Stimulated activated CD8-positive, alpha-beta memory T cell treated with anti-CD3 and anti-CD28 coated beads, Interleukin-15, amount 100 ng/mL, for 4 hours (primary cell): ENCODE measurements around the gene SLFN11.
"Not testable (repeated sequence)": the region's sequence is repeated elsewhere in the genome, so short reads cannot be mapped to it uniquely, and the experiment has no call there.

ENCODE experiments used
- DNase-seq, 2 donors: peaks; one replicate each; pipeline ENCODE4 v3.0.0-alpha.2; 2020; ENCODE audit warnings: low read depth in 2 of 2

The SLFN11 gene, protein sequence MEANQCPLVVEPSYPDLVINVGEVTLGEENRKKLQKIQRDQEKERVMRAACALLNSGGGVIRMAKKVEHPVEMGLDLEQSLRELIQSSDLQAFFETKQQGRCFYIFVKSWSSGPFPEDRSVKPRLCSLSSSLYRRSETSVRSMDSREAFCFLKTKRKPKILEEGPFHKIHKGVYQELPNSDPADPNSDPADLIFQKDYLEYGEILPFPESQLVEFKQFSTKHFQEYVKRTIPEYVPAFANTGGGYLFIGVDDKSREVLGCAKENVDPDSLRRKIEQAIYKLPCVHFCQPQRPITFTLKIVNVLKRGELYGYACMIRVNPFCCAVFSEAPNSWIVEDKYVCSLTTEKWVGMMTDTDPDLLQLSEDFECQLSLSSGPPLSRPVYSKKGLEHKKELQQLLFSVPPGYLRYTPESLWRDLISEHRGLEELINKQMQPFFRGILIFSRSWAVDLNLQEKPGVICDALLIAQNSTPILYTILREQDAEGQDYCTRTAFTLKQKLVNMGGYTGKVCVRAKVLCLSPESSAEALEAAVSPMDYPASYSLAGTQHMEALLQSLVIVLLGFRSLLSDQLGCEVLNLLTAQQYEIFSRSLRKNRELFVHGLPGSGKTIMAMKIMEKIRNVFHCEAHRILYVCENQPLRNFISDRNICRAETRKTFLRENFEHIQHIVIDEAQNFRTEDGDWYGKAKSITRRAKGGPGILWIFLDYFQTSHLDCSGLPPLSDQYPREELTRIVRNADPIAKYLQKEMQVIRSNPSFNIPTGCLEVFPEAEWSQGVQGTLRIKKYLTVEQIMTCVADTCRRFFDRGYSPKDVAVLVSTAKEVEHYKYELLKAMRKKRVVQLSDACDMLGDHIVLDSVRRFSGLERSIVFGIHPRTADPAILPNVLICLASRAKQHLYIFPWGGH

DNA sequence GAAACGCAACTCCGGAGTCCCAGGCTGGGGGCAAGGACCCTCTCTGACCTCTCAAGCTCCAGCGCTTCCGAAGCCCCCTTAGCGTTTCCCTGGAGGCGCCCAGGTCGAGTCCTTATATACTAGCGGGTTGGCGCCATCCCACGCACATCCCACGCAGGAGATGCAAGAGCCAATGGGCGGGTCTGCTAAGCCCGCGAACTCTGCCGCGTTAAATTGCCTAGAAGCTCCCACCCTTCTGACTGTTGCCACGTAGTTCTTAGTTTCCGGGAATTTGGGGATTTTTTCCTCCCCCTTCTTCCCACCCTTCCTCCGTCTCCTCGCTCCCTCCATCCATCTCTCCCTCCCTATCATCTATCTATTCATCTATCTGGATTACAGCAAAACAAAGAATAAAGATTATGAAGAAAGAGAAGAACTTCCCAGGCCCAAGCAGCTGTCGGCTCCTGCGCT is at the start of gene SLFN11:
TSS of gene SLFN11 (minus strand) at position 88 of the 450 bp plus-strand sequence. CDS start 9,814 bp downstream, outside the sequence.
- peak; percentile 76 to 85 for DNase-seq

DNA sequence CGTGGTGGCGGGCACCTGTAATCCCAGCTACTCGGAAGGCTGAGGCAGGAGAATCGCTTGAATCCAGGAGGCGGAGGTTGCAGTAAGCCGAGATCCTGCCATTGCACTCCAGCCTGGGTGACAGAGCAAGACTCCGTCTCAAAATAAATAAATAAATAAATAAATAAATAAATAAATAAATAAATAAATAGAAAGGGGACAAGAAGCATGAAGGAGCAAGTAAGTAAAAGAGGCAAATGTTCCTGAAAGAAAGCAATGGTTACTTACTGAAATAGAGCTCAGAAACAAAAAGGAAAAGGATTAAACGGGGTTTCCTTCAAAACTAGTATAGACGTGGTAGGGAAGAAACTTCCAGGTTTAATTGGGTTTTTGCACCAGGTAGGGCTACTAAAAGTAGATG is 47.6 kb upstream of the SLFN11 start:
- not testable (repeated sequence) for DNase-seq

DNA sequence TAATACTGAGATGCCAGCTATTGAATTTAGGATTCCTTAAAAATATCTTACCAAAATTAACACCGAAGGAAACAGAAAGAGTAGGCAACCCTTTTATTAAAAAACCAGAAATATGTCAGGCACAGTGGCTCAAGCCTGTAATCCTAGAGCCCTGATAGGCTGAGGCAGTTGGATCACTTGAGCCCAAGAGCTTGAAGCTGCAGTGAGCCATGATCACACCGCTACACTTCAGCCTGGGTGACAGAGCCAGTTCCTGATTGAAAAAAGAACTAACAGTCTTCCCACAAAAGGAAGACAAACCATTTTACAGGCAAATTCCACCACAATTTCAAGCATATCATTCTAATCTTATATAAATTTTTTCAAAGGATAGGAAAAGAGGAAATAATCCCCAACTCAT is 43.2 kb upstream of the SLFN11 start:
- no peak for DNase-seq

DNA sequence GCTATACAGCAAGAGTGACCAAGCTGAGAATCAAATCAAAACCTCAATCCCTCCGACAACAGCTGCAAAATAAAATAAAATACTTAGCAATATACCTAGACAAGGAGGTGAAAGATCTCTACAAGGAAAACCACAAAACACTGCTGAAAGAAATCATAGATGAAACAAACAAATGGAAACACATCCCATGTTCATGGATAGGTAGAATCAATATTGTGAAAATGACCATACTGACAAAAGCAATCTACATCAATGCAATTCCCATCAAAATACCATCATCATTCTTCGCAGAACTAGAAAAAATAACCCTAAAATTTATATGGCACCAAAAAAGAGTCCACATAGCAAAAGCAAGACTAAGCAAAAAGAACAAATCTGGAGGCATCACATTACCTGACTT is 41.3 kb upstream of the SLFN11 start:
- DNase-seq, result not testable (repeated sequence)

DNA sequence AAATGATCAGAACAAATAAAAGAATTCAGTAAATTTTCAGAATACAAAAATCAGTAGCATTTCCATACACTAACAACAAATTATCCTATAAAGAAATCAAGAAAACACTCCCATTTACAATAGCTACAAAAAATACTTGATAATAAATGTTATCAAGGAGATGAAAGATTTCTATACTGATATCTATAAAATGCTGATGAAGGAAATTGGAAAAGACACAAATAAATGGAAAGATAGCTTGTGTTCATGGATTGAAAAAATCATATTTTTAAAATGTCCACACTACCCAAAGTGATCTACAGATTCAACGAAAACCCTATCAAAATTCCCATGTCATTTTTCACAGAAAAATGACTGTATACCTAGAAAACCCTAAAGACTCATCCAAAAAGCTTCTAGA is 40.8 kb upstream of the SLFN11 start:
- DNase-seq, result no peak

DNA sequence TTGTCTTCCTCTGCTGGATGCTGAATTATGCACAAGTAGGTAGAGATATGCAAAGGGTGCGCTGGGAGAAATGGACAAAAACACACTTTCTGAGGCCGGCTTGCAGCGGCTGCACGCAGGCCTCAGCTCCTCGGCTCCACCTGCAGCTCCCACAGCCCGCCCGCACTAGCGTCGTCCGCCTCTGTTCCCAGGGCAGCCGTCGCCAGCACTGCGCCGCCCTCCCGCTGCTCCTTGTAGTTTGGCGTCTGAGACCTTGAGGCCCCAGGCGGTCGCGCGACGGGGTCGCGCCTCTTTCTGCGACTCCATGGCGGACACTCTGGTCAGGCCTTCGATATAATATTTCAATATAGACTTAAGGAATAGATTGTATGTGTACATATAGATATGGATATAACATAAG is 34.1 kb upstream of the SLFN11 start:
- no peak for DNase-seq

DNA sequence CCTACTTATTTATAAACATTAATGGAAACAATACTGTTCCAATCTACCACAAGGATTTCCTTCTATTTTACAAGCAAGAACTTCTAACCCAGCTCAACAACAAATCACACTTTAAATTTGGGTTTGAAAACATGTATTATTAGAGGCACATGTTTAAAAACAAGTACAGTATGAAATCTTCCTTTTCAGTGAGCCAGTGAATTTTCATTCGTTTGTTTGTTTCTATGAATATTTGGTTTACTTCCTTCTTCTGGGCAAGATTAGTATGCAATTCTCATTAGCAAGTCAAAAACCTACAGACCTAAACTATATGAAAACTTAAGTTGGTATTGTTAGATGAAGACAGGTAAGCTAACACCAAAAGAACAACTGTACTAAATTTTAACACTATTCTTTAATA is 33.1 kb upstream of the SLFN11 start:
- no peak for DNase-seq

DNA sequence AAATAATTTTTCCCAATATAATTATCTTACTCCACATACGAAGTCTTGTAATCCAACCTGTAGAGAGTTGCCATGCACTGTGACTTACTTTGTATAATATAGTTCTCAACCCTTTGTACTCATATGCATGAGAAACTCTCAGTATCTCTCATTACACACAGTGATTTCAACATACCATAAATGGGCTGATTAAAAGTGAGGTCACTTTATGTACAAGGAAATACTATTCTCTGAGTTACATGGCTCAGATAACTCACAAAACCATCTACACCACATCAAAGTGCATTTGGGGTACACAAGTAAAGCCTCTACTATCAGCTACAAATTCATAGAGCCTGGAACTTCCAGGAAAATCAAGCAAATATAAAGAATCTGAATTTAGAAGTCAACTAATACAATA is 30.9 kb upstream of the SLFN11 start:
- no peak for DNase-seq

DNA sequence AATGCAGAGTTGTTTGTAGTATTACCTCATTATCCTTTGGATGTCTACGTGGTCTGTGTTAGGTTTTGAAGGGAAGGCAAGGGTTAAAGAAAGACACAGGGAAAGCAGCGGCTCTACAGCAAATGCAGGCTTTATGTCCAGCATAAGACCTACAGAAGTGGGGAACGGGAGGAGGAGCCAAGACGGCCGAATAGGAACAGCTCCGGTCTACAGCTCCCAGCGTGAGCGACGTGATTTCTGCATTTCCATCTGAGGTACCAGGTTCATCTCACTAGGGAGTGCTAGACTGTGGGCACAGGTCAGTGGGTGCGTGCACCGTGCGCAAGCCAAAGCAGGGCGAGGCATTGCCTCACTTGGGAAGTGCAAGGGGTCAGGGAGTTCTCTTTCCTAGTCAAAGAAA is 20.4 kb upstream of the SLFN11 start:
- not testable (repeated sequence) for DNase-seq

DNA sequence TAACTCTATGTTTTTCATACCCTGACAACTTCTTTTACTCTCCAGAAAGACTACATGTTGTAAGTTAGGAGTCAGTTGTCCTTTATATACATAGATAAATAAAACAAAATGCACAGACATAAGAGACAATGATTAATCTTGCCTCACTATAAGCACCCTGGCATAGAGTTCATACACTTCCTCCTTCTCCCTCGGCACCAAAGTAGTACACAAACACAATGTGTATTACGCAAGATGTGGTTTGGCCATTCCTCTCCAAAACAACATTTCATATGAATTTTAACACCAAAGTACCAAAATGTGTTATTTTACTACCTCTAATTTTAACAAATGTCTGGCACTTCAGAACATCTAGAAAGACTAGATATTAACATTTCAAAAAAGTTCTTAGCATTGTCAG is 17.2 kb upstream of the SLFN11 start:
- no peak for DNase-seq

DNA sequence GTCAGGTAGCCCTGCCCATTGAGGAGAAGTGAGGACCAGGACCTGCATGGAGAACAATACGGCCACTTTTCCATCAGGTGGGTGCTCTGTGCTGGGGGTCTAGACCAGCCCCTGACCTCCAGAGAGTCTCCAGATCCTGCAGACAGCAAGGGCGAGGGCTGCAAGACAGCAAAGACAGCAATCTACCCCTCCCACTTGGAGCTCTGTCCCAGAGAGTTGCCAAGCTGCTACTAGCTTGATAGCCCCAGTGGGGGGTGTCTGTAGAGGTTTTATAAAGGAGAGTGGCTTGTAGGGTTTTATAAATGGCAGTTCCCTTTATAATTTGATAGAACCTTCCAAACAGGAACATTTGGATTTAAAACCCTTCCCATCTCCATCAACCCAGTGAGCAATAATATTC is 16.7 kb upstream of the SLFN11 start:
- no peak for DNase-seq

DNA sequence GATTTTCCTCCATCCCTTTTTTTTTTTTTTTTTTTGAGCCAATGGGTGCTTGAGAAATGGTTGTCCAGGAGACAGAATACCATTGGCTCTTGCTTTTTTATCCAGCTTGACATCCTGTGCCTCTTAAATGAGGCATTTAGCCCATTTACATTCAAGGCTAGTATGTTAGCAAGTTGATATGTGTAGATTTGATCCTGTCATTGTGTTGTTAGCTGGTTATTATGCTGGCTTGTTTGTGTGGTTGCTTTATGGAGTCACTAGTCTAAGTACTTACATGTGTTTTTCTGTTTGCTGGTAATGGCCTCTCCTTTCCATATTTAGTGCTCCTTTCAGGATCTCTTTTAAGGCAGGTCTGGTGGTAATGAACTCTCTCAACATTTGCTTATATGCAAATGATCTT is 14.1 kb upstream of the SLFN11 start:
- DNase-seq, result no peak

DNA sequence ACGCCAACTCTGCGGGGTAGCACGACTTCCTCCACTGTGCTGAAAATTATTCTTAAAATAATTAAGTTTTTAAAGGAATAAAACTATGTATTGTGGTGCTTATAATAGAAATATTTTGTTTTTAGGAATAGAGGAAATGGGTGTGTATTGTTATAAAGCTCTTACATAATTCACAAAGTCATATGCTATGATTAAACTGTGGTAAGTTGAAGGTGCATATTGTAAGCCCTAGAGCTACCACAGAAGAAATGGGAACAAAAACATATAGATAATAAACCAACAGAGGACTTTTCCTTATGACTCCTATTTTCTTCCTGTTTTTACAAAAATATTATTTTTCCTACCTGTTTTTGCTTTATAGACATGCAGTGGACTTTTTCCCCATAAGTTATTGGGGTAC is 4.3 kb upstream of the SLFN11 start:
- no peak for DNase-seq

DNA sequence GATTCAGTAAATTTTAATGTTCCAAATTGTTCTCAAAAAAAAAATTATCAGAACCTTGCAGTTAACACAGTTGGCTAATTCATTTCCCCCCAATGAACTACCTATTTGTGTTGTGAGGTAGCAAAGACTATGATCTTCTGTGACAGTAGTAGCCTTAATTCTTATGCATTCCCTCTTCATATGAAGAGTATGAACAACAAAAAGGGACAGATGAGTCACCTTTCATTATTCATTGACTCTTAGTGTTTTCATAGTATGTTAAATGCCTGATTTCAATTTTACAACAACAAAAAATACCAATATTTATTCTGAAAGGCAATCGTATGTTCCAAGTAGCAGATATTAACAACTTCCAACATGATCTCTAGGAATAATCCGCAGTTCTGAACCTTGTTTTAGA is 3.6 kb upstream of the SLFN11 start:
- DNase-seq, result no peak

DNA sequence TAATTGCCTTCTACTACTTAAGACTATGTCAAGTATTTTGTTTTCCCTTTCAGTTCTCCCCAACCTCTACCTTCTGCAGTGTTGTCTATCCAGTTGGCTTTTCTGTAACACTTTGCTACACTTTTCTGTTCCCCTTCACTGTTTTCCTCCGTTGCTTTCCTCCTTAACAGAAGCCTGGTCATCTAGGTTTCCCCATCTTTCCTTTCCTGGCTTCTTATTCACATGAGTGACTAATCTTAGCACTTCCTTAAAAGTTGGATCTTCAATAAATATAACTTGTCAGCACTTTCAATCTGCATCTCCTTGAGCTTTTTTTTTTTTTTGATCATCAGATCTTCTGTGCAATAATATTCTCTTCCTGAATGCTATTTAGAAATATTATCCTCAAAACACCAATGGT is 2.8 kb upstream of the SLFN11 start:
- no peak for DNase-seq

DNA sequence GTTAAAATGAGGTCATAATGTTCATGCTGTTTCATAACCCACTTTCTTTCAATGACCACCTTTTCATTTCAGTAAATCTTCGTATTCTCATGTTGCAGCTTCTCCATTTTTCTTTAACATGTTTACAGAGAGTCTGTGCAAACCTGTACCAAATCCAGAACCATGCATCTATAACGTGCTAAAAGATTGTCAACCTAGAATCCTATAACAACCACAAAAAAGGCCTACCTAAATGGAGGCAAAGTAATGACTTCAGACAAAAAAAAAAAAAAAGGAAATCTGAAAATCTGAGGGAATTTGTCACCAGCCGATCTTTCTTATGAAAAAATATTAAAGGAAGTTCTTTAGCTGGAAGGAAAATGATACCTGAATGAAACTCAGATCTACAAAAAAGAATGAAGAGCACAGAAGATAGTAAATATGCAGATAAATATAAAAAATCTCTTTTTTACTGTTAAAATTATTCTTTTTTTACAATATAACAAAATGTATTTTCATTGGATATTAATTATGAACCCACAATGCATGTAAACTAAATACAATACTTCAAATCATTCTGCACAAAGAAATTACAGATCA is 1.4 kb upstream of the SLFN11 start:
- no peak for DNase-seq

DNA sequence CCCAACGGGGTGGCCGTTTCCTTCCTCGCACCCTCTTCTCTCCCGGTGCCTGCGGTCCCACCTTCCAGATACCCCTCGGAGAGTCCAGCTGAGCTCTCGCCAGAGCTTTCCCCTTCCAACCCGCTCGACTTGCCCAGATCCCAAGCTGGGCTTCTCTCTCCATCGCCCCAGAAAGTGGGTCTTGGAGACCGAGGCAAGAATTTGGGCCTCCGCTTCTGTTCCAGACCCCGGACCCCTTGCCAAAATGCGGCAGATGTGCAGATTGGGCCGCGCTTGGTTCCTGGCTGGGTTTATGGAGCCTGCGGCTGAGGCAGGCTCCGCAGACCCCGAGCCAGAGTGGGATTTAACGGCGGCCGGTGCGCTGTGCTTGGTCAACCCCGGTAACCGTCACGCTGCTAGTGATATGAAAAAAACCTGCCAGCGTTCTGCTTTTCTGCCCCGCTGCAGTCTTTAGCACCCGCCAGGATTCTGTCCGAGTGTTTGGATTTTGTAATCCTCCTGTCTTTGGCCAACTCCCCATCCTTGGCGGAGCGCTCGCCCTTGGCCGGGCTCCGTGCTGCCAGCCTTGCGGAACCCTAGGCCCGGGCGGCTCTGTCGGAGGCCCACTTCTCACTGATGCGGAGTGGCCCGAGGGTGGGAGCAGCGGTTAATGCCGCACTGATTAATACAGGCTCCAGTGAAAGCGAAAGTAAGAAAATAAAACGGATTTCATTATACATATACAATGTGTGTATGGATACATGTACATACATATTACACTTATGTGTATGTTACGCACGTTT is 754 bp upstream of the SLFN11 start:
- peak in 1 of 2 donors; percentile 19 for DNase-seq

DNA sequence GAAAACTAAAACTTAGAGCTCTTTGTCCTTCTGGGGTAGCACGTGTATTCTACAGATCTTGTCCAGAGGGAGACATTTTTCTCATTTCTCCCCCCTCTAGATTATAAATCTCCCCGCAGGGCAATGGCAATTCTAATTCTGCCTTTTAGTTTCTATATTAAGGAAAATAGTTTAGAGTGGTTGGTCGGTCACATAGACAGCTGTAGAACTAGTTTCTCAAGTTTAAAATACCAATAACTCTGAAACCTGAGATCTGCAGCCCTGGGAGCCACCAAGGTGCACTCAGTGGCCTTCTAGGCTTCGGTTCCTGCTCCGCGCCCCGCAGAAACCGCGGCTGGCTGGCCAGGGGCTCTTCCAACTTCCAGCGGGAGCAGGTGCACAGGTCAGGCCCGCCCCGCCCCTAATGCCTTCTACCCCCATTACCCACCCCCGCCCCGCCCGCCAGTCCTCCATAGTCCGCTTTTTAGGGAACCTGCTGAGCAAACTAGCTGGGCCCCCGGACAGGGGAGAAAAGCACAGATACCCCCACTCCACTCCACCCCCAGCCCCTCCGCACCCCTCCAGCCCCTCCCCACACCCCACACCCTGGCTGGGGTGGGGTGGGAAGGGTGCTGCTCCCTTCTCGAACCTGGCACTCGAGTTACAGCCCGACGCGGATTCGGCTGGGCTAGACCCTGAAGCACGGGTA is 431 bp downstream of the SLFN11 start:
- DNase-seq, result no peak

DNA sequence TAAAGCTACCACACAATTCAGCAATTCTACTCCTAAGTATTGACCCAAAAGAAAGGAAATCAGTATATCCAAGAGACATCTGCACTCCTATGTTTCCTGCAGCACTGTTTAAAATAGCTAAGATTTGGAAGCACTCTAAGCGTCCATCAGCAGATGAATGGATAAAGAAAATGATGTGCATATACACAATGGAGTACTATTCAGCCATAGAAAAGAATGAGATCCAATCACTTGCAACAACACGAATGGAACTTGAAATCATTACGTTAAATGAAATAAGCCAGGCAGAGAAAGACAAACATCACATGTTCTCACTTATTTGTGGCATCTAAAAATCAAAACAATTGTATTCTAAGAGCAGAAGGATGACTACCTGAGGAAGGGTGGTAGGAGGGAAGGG is 1.5 kb downstream of the SLFN11 start:
- DNase-seq, result no peak

DNA sequence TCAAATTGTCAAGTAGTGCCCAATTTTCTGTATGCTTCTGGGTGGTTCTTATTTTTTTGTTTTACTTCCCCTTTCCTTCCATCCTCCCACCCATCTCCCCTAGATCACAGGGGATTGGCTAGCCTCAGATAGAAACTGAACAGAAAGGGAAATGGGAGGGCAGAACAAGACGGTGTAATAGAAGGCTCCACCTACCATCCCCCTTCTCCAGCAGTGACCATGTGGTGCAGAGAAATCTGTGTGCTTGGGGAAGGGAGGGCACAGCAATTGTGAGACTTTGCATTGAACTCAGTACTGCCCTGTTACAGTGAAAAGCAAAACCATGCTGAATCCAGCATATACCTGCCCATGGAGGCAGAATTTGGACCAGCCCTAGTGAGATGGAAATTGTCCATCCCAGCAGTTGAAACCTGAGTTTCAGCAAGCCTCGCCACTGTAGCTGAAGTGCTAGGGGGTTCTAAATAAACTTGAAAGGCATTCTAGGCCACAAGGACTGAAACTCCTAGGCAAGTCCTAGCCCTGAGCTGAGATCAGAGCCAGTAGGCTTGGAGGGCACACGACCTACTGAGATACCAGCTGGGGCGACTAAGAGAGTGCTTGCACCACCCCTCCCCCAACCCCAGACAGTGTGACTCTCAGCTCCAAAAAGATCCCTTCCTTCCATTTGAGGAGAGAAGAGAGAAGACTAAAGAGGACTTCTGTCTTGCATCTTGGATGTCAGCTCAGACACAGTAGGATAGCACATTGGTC is 5.2 kb downstream of the SLFN11 start:
- DNase-seq, result no peak
